Measurements from ENCODE around the gene BOLA1.

- TF ChIP-seq ZNF468 (CRISPR knock-in tag; IDR thresholded peaks at IDR 0.05) = no peak
- TF ChIP-seq ZNF724P (CRISPR knock-in tag; IDR thresholded peaks at IDR 0.05; ENCODE audit: borderline replicate concordance) = no peak
- TF ChIP-seq POLR2AphosphoS5 (IDR thresholded peaks at IDR 0.05; ENCODE audit: low read depth, low read length) = peak; percentile 92
- TF ChIP-seq SIN3A (IDR thresholded peaks at IDR 0.05; ENCODE audit: borderline replicate concordance, low read depth, low read length) = no peak; the same call in 1 of the 2 replicates
- TF ChIP-seq ZFP91 (CRISPR knock-in tag; IDR thresholded peaks at IDR 0.05; ENCODE audit: borderline replicate concordance) = no peak; the same call in 1 of the 2 replicates
- no peak for TF ChIP-seq CTCF (CRISPR knock-in tag; IDR thresholded peaks at IDR 0.05)
- no peak for TF ChIP-seq CHD4 (IDR thresholded peaks at IDR 0.05; ENCODE audit: borderline replicate concordance, low read length)
- TF ChIP-seq PLRG1 (conservative IDR thresholded peaks at IDR 0.05) = no peak
- TF ChIP-seq ZNF232 (CRISPR knock-in tag; IDR thresholded peaks at IDR 0.05; ENCODE audit: borderline replicate concordance) = no peak; the same call in 1 of the 2 replicates
- no peak for TF ChIP-seq SUZ12 (IDR thresholded peaks at IDR 0.05; ENCODE audit: low read depth, low read length)
- no peak for TF ChIP-seq MAFG (CRISPR knock-in tag; IDR thresholded peaks at IDR 0.05)
- TF ChIP-seq ZNF142 (CRISPR knock-in tag; IDR thresholded peaks at IDR 0.05) = 0 out of 2 replicates have a peak, but pooled peaks have one; percentile 31
- no peak for TF ChIP-seq EP300 (IDR thresholded peaks at IDR 0.05; ENCODE audit: low read depth in 2 of 2, low read length in 2 of 2)
- TF ChIP-seq EP300 (CRISPR knock-in tag; IDR thresholded peaks at IDR 0.05; ENCODE audit: borderline replicate concordance) = 0 out of 2 replicates have a peak, but pooled peaks have one; percentile 7
Measured at GRCh38 chr1:149886396-149887195, 12.8 kb upstream of the BOLA1 start.

Measured in HepG2 (cell line).